GM21423 (cell line): ENCODE measurements around the gene ZNF564.
"Not testable (repeated sequence)": the region's sequence is repeated elsewhere in the genome, so short reads cannot be mapped to it uniquely, and the experiment has no call there.

Experiments
- ATAC-seq: cut with Tn5 transposase; IDR thresholded peaks from one replicate; pipeline ENCODE4 v1.9.1; 2021; ENCODE audit warnings: mild to moderate bottlenecking, moderate library complexity; ENCODE audit not compliant: unreplicated experiment

ZNF564 gene

DNA sequence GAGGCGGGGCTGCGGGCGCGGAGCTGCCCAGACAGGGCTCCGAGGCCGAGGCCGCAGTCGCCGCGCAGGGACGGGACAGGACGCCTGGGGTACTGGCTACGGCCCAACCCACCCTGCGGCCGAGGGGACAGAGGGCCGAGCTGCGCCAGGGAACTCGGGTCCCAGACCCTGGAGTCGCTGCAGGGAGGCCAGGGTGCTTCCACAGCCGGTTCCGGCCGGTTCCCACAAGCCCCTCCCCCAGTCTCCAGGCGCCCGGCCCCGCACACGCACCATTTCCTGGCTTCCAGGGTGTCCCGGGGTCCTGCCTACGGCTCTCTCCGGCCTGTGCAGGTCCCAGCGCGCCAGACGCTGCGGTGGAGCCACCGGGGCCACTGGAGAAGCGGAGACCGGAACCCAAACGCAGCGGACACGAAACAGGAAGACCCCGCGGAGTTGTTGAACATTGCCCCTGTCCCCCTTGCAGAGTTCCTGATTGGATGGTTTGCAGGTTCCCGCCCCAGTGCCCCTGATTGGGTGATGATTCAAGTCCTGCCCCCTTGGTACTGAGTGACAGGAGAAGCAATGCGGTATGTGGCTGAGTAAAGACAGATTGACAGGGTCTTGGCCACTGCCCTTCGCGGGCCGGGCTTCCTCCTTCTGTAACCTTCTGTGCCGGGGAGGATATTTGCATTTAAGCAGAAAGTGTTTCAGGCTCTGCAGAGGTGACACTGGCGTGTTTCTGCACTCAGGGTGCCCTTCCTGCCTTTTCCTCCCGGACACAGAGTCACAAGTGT lies at the start of gene ZNF564:
Gene ZNF564 (minus strand): TSS at position 423 of the 773 bp plus-strand sequence. CDS start 150 bp downstream, at position 273.
- peak; percentile 98 for ATAC-seq

- no peak for ATAC-seq
Measured at GRCh38 chr19:12597594-12597993, 46.3 kb upstream of the ZNF564 start.

- no peak for ATAC-seq
Measured at GRCh38 chr19:12596927-12597548, 45.8 kb upstream of the ZNF564 start.

GRCh38 chr19:12596485-12596884 lies 45.2 kb upstream of the ZNF564 start:
- no peak for ATAC-seq

DNA sequence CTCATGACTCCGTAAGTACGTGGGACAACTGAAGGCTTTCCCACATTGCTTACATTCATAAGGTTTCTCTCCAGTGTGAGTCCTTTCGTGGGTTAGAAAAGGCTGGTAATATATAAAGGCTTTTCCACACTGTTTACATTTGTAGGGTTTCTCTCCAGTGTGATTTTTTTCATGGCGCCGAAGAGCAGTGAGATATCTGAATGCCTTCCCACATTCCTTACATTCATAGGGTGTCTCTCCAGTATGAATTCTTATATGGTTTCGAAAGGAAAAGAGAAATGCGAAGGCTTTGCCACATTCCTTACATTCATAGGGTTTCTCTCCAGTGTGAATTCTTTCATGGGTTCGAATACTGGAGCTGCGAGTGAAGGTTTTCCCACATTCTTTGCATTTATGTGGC lies 29.8 kb upstream of the ZNF564 start:
- ATAC-seq: no peak

GRCh38 chr19:12580180-12580694 lies 29.0 kb upstream of the ZNF564 start:
- no peak for ATAC-seq

DNA sequence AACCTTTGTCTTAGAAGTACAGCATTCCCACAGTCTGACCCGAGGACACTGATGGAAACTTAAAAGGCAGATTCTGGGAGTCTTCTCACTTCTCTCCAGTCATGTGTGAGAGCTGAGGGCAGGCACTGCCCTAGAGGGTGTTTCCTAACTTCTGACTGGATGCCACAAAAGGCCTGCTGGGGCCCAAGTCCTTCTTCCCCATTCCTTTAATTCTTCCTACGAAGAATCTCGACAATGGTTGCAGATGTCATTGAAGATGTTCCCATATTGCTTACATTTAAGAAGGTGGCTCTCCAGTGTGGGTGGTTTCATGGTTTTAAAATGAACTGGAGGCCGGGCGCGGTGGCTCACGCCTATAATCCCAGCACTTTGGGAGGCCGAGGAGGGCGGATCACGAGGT lies 27.4 kb upstream of the ZNF564 start:
- no peak for ATAC-seq

- ATAC-seq: no peak
Measured at GRCh38 chr19:12574036-12574435, 22.8 kb upstream of the ZNF564 start.

GRCh38 chr19:12567951-12568350 lies 16.7 kb upstream of the ZNF564 start:
- no peak for ATAC-seq

DNA sequence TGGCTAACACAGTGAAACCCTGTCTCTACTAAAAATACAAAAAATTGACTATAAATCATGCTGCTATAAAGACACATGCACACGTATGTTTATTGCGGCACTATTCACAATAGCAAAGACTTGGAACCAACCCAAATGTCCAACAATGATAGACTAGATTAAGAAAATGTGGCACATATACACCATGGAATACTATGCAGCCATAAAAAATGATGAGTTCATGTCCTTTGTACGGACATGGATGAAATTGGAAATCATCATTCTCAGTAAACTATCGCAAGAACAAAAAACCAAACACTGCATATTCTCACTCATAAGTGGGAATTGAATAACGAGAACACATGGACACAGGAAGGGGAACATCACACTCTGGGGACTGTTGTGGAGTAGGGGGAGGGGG lies 15.1 kb upstream of the ZNF564 start:
- not testable (repeated sequence) for ATAC-seq

DNA sequence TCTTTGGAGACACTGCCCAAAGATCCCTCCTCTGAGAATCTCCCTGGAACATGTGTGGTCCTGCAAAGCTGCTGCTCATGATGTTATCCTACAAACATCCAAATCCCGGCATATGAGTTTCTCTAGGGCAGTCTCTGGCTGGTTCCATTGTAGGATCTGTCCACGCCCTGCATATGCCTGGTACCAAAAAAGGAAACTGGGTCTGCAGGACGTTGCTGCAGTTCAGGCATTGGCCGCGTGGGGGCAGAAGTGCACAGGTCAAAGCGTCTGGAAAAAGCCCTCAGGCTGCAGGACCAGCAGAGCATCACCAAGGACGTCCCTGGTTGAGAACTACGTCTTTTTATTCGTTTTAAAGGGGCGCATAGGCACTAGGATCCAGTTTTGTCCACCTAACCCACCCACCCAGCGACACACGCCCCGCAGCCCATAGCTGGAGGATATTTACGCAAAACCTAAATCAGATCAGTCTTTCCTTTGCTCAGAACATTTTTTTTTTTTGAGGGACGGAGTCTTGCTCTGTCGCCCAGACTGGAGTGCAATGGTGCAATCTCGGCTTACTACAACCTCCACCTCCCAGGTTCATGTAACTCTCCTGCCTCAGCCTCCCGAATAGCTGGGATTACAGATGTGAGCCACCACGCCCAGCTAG lies 12.9 kb upstream of the ZNF564 start:
- ATAC-seq: no peak

DNA sequence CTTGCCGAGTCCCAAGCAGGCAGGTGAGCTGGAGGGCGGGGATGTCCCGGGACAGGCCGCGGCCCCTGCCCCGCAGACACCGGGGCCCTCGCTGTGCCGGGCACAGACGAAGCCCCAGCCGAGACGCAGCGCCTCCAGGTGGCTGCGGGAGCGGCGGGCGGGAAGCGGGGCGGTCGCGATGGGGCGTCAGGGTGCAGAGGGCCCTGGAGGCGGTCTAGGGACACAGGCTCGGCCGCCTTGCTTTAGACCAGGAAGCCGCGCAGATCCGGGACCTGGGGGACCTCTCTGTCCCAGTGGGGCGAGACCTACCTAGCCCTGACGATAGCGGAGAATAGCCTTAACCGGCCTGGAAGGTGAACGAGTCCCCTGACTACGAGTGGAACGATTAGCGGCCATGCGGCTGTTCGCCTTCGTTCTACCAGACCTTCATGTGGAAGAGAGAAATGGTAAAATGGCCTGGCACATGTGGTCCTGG lies 4.2 kb upstream of the ZNF564 start:
- ATAC-seq: no peak

- ATAC-seq: no peak
Measured at GRCh38 chr19:12546903-12547302, 4.4 kb downstream of the ZNF564 start.

DNA sequence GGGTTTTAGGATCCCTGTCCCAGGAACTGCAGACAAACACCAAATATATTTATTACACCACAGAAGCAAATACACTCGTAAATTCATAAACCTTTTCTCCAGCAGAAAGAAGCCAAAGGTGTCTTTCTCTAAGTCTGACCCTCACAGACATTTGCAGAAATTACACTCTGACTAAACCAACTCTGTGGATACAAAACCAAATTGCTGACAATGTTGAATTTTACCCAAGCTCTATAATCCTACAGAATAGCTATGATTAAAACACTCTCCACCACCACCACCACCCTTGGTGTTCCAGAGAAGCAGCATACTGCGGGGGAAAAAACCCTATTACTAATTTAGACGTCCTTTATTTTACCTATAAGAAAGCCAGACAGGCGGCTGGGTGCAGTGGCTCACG lies 5.2 kb downstream of the ZNF564 start:
- ATAC-seq: no peak

GRCh38 chr19:12545267-12545666 lies 6.0 kb downstream of the ZNF564 start:
- ATAC-seq: no peak

DNA sequence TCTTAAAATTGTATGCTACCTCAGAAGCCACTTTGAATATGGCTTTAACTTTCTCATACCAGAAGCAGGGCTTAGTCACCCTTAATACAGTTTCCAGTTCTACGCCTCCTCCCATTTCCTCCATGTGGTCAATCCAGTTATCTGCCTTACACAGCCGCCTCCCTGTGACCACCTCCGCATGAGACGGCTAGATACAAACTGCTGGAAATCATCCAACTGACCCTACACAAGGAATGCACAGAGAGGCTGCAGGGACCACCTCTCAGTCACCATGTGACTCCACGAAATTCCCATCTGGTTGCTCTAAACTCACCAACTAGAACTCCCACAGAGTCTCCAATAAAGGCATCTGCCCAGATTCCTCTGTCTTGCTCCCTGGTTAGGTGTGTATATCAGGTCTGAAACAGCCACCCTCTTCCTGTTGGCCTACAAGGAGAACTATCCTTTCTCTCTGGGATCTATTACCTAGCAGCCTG lies 6.8 kb downstream of the ZNF564 start:
- no peak for ATAC-seq

DNA sequence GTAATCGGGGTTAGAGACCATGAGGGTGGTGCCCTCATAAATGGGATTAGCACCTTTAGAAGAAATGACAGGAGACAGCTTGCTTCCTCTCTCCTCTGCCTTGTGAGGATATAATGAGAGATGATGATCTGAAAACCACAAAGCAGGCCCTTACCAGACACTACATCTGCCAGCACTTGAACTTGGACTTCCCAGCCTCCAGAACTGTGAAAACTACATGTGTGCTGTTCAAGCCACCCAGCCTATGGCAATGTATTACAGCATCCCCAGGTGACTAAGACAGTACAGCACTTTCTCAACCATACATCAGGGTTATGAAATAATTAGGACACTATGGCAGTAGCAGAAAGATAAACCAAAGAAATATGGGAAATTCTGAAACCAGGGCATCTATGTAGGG lies 7.4 kb downstream of the ZNF564 start:
- ATAC-seq: no peak

DNA sequence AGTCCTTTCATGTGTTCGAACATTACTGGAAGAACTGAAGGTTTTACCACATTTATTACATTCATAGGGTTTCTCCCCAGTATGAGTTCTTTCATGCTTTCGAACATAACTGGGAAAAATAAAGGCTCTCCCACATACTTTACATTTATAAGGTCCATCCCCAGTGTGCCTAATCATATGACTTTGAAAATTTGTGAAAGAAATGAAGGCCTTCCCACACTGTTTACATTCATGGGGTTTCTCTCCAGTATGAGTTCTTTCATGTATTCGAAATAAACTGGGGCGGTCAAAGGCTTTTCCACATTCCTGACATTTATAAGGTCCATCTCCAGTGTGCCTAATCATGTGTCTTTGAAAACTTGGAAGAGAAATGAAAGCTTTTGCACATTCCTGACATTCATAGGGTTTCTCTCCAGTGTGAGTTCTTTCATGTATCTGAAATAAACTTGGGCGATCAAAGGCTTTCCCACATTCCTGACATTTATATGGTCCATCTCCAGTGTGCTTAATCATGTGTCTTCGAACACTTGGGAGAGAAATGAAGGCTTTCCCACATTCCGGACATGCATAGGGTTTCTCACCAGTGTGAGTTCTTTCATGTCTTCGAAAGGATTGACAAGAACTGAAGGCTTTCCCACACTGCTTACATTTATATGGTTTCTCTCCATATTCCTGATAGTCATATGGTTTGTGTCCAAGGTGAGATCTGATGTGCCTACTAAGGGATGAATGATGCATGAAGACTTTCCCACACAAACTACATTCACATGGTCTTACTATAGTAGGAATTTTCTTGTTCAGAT lies 24.0 kb downstream of the ZNF564 start:
- ATAC-seq: no peak

- ATAC-seq: no peak
Measured at GRCh38 chr19:12526542-12526941, 24.7 kb downstream of the ZNF564 start.

DNA sequence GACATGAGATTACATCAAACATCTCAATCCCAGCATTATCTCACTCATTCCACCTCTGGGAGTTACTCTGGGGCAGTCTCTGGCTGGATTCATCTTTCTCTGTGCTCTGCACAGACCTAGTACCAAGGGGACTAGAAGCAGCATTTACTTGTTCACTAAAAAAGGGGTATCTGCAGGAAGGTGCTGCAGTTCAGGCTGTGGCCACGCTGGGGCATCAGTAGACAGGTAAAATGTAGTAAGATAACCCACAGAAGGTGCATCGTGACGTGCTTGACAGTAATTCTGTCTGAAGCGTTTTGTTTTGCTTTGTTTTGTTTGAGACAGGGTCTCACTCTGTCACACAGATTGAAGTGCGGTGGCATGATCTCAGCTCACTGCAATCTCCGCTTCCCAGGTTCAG lies 29.3 kb downstream of the ZNF564 start:
- no peak for ATAC-seq
